H9 (cell line): Measurements from ENCODE around the gene R3HDM2. TPM values are rescaled to one million over a fixed set of nuclear protein-coding genes. Genes with fewer than 3 reads are reported as not detected.
A peak's percentile ranks its signal among the peaks of the same experiment; 100 is the strongest.

Source experiments
- DNase-seq: peaks from one replicate; pipeline ENCODE4 v3.0.0-alpha.2; 2017
- H2AFZ ChIP-seq: one replicate; pipeline ENCODE4 v1.6.1; 2013; ENCODE audit warnings: mild to moderate bottlenecking, low read length, control low read depth, moderate library complexity
- H2AK5ac ChIP-seq: 2 replicates; pipeline ENCODE4 v1.6.1; 2013; ENCODE audit warnings: low read length, control low read depth, mixed read lengths; ENCODE audit not compliant: insufficient read length
- H2BK120ac ChIP-seq: one replicate; pipeline ENCODE4 v1.6.1; 2013; ENCODE audit warnings: low read depth, mild to moderate bottlenecking, low read length, control low read depth, inconsistent platforms; ENCODE audit not compliant: poor library complexity, severe bottlenecking
- H2BK12ac ChIP-seq: 2 replicates; pipeline ENCODE4 v1.6.1; 2013; ENCODE audit warnings: low read length, control low read depth, mixed read lengths, low read depth; ENCODE audit not compliant: insufficient read length
- H2BK15ac ChIP-seq: 2 replicates; pipeline ENCODE4 v1.6.1; 2013; ENCODE audit warnings: low read depth, low read length, control low read depth
- H2BK20ac ChIP-seq: one replicate; pipeline ENCODE4 v1.6.1; 2013; ENCODE audit warnings: low read depth, mild to moderate bottlenecking, low read length, control low read depth, inconsistent platforms; ENCODE audit not compliant: poor library complexity, severe bottlenecking
- H2BK5ac ChIP-seq: 2 replicates; pipeline ENCODE4 v1.6.1; 2013; ENCODE audit warnings: low read length, control low read depth, mixed read lengths; ENCODE audit not compliant: insufficient read length
- H3K14ac ChIP-seq: 2 replicates; pipeline ENCODE4 v1.6.1; 2013; ENCODE audit warnings: low read length, control low read depth; ENCODE audit not compliant: insufficient read depth
- H3K18ac ChIP-seq: 2 replicates; pipeline ENCODE4 v1.6.1; 2013; ENCODE audit warnings: low read depth, mild to moderate bottlenecking, mixed read lengths, low read length, control low read depth; ENCODE audit not compliant: insufficient read length
- H3K23ac ChIP-seq: 2 replicates; pipeline ENCODE4 v1.6.1; 2013; ENCODE audit warnings: low read length, control low read depth, mixed read lengths, low read depth; ENCODE audit not compliant: insufficient read length
- H3K23me2 ChIP-seq: 2 replicates; pipeline ENCODE4 v1.6.1; 2013; ENCODE audit warnings: low read depth, mild to moderate bottlenecking, mixed read lengths, low read length, control low read depth; ENCODE audit not compliant: insufficient read length, poor library complexity, severe bottlenecking
- H3K27ac ChIP-seq: 2 replicates; pipeline ENCODE4 v1.5.1; 2013; ENCODE audit warnings: low read length, control low read depth, mixed read lengths, low read depth; ENCODE audit not compliant: insufficient read length
- H3K27me3 ChIP-seq: 2 replicates; pipeline ENCODE4 v1.6.1; 2013; ENCODE audit warnings: low read length, control low read depth, inconsistent platforms; ENCODE audit not compliant: insufficient read depth
- H3K4ac ChIP-seq: 2 replicates; pipeline ENCODE4 v1.6.1; 2013; ENCODE audit warnings: low read depth, mild to moderate bottlenecking, control low read depth, inconsistent platforms, low read length, moderate library complexity
- H3K4me1 ChIP-seq: 2 replicates; pipeline ENCODE4 v1.6.1; 2013; ENCODE audit warnings: low read length, control low read depth, inconsistent platforms; ENCODE audit not compliant: insufficient read depth
- H3K4me2 ChIP-seq: 2 replicates; pipeline ENCODE4 v1.6.1; 2013; ENCODE audit warnings: low read length, control low read depth, mixed read lengths; ENCODE audit not compliant: insufficient read length, insufficient read depth
- H3K56ac ChIP-seq: 2 replicates; pipeline ENCODE4 v1.6.1; 2013; ENCODE audit warnings: low read depth, mild to moderate bottlenecking, mixed read lengths, low read length, control low read depth; ENCODE audit not compliant: insufficient read length
- H3K79me1 ChIP-seq: 2 replicates; pipeline ENCODE4 v1.6.1; 2013; ENCODE audit warnings: low read depth, mild to moderate bottlenecking, moderate library complexity, low read length, control low read depth, inconsistent platforms; ENCODE audit not compliant: insufficient read depth, poor library complexity, severe bottlenecking
- H3K79me2 ChIP-seq: 2 replicates; pipeline ENCODE4 v1.6.1; 2013; ENCODE audit warnings: low read length, control low read depth, inconsistent platforms; ENCODE audit not compliant: insufficient read depth
- H3K9ac ChIP-seq: 2 replicates; pipeline ENCODE4 v1.6.1; 2013; ENCODE audit warnings: low read length, control low read depth, mixed read lengths; ENCODE audit not compliant: insufficient read length; ENCODE audit errors: extremely low read depth
- H3K9me3 ChIP-seq: one replicate; pipeline ENCODE4 v1.6.1; 2013; ENCODE audit warnings: low read depth, low read length, inconsistent platforms; ENCODE audit not compliant: control insufficient read depth
- H3T11ph ChIP-seq: one replicate; pipeline ENCODE4 v1.6.1; 2013; ENCODE audit warnings: mild to moderate bottlenecking, low read length, control low read depth, inconsistent platforms
- H4K20me1 ChIP-seq: one replicate; pipeline ENCODE4 v1.6.1; 2013; ENCODE audit not compliant: control insufficient read depth, insufficient read length, insufficient read depth
- H4K5ac ChIP-seq: 2 replicates; pipeline ENCODE4 v1.6.1; 2013; ENCODE audit warnings: low read depth, mild to moderate bottlenecking, mixed read lengths, low read length, control low read depth; ENCODE audit not compliant: insufficient read length
- H4K8ac ChIP-seq: replicated peaks from 2 replicates; pipeline ENCODE4 v1.6.1; 2013; ENCODE audit warnings: low read length, control low read depth, mixed read lengths, low read depth; ENCODE audit not compliant: insufficient read length
- H4K91ac ChIP-seq: 2 replicates; pipeline ENCODE4 v1.6.1; 2013; ENCODE audit warnings: low read depth, mild to moderate bottlenecking, moderate library complexity, mixed read lengths, low read length, control low read depth; ENCODE audit not compliant: insufficient read length
- H3K27ac Mint-ChIP-seq, 3 experiments: 2 replicates in 2 of 3; 3 replicates in 1 of 3; pipeline ENCODE4 v1.8.0; 2020 to 2021; ENCODE audit warnings: mixed read lengths in 3 of 3, mild to moderate bottlenecking in 1 of 3, moderate library complexity in 1 of 3
- H3K27me3 Mint-ChIP-seq: 2 replicates; pipeline ENCODE4 v1.8.0; 2021; ENCODE audit warnings: low read depth, mild to moderate bottlenecking, moderate library complexity, mixed read lengths
- H3K36me3 Mint-ChIP-seq, 3 experiments: 2 replicates in 2 of 3; 3 replicates in 1 of 3; pipeline ENCODE4 v1.8.0; 2020 to 2021; ENCODE audit warnings: low read depth in 3 of 3, mixed read lengths in 3 of 3; ENCODE audit not compliant: insufficient read depth in 1 of 3
- H3K4me1 Mint-ChIP-seq, 2 experiments: 2 replicates each; pipeline ENCODE4 v1.8.0; 2020; ENCODE audit warnings: mixed read lengths in 2 of 2
- H3K4me3 Mint-ChIP-seq, 2 experiments: 2 replicates in 1 of 2; 3 replicates in 1 of 2; pipeline ENCODE4 v1.8.0; 2020 to 2021; ENCODE audit warnings: mild to moderate bottlenecking in 2 of 2, mixed read lengths in 2 of 2, moderate library complexity in 1 of 2
- H3K9me3 Mint-ChIP-seq, 2 experiments: 2 replicates in 1 of 2; 3 replicates in 1 of 2; pipeline ENCODE4 v1.8.0; 2020; ENCODE audit warnings: mild to moderate bottlenecking in 2 of 2, mixed read lengths in 2 of 2, moderate library complexity in 1 of 2
- WGBS: extraction: QIAGEN DNeasy Blood & Tissue Kit; methylation state at CpG from one replicate; pipeline ENCODE4 v1.1.7; 2013; ENCODE audit warnings: missing lambda C conversion rate, low lambda C conversion rate, mixed read lengths; ENCODE audit not compliant: insufficient read length; ENCODE audit errors: extremely low coverage; 5-methylcytosine and 5-hydroxymethylcytosine counted together
- total RNA-seq: library from RNA; stranded (reverse); gene quantifications from 2 replicates; pipeline ENCODE4 v1.2.1, GENCODE V29; 2021
- TF ChIP-seq, protein P1 (sequence below): fragments of 200-600 bp; sonication (generic); conservative IDR thresholded peaks from 3 replicates; pipeline ENCODE4 v1.8.0; 2021; ENCODE audit warnings: antibody characterized with exemption, mild to moderate bottlenecking

Gene R3HDM2
- total RNA-seq, 1 experiment from 2014 or later: 43.9 TPM

DNA sequence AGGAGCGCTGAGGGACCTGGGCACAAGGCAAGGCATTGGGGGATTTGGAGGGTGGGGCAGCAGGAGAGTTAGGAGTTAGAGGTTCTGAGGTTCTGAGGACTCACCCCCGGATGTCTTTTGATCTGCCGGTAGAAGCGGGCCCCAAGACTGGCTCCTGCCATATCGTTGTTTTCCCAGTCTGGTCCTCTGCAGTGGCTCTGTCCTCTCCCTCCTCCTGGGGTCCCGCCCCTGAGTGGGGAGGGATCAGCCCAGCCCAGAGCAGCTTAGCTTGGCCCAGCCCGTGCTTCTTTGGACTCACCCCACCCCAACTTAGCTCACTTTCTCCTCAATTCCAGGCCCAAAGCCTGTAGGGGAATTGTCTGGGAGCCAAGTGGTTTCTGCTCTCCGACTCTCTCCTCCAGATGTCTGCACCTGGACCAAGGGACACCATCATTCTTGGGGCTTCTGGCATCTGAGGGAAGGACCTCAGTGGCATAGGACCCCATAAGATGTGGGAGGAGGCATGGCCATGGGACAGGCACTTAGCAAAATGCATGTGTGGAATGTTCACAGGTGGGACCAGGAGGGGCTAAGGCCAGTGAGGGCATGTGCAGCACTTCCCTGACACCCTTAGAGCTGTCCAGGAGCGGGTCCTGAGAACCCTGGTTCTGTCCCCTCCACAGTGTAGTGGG is 193.8 kb downstream of the R3HDM2 start:
- H3T11ph ChIP-seq: no peak overlapping the region
- no peak overlapping the region for H4K8ac ChIP-seq
- H2AFZ ChIP-seq: no peak overlapping the region
- no peak overlapping the region; a peak in 1 of 7 replicates for H3K27ac Mint-ChIP-seq
- H3K9ac ChIP-seq: no peak overlapping the region
- H2BK15ac ChIP-seq: no peak overlapping the region
- H3K27ac ChIP-seq: no peak overlapping the region
- H3K14ac ChIP-seq: no peak overlapping the region
- H3K9me3 ChIP-seq: no peaks in the 10 kb centered on the region
- no peaks in the 10 kb centered on the region for H3K9me3 Mint-ChIP-seq
- peaks cover 51 to 65% of the 10 kb centered on the region in 2 experiments for H3K4me1 Mint-ChIP-seq
- H2BK12ac ChIP-seq: no peak overlapping the region
- no peak overlapping the region for H2AK5ac ChIP-seq
- peaks cover 25 to 29% (median 27%) of the 10 kb centered on the region in 3 experiments for H3K36me3 Mint-ChIP-seq
- peak; percentile 44 for DNase-seq
- H3K56ac ChIP-seq: no peak overlapping the region
- H3K79me2 ChIP-seq: no peaks in the 10 kb centered on the region
- H3K27me3 ChIP-seq: peaks cover 52% of the 10 kb centered on the region
- TF ChIP-seq, protein P1, sequence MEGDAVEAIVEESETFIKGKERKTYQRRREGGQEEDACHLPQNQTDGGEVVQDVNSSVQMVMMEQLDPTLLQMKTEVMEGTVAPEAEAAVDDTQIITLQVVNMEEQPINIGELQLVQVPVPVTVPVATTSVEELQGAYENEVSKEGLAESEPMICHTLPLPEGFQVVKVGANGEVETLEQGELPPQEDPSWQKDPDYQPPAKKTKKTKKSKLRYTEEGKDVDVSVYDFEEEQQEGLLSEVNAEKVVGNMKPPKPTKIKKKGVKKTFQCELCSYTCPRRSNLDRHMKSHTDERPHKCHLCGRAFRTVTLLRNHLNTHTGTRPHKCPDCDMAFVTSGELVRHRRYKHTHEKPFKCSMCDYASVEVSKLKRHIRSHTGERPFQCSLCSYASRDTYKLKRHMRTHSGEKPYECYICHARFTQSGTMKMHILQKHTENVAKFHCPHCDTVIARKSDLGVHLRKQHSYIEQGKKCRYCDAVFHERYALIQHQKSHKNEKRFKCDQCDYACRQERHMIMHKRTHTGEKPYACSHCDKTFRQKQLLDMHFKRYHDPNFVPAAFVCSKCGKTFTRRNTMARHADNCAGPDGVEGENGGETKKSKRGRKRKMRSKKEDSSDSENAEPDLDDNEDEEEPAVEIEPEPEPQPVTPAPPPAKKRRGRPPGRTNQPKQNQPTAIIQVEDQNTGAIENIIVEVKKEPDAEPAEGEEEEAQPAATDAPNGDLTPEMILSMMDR: no peak
- peaks cover 4% of the 10 kb centered on the region for H4K20me1 ChIP-seq
- WGBS: no CpG with 5 or more reads among the region's 9 CpGs
- H3K27me3 Mint-ChIP-seq: peaks cover 76% of the 10 kb centered on the region
- H2BK120ac ChIP-seq: no peak overlapping the region
- no peak overlapping the region for H4K5ac ChIP-seq
- H3K23me2 ChIP-seq: peaks cover 26% of the 10 kb centered on the region
- H3K4me3 Mint-ChIP-seq: peak overlapping the region; percentile 72 to 87; a peak in 4 of 5 replicates
- no peak overlapping the region for H3K23ac ChIP-seq
- no peak overlapping the region for H3K4ac ChIP-seq
- no peaks in the 10 kb centered on the region for H3K79me1 ChIP-seq
- H4K91ac ChIP-seq: no peak overlapping the region
- no peak overlapping the region for H3K18ac ChIP-seq
- no peak overlapping the region for H2BK20ac ChIP-seq
- no peak overlapping the region for H3K4me2 ChIP-seq
- H2BK5ac ChIP-seq: no peak overlapping the region
- H3K4me1 ChIP-seq: no peaks in the 10 kb centered on the region
